Activated naive CD8-positive, alpha-beta T cell treated with anti-CD3 and anti-CD28 coated beads for 36 hours (primary cell): ENCODE data around the gene PACSIN1. TPM values are rescaled to one million over a fixed set of nuclear protein-coding genes. Genes with fewer than 3 reads are reported as not detected.

Source experiments
- DNase-seq: peaks from one replicate; pipeline ENCODE4 v3.0.0; 2021
- H3K27ac Mint-ChIP-seq: one replicate; pipeline ENCODE4 v1.8.0; 2022; ENCODE audit warnings: mild to moderate bottlenecking, moderate library complexity, mixed read lengths
- H3K27me3 Mint-ChIP-seq: one replicate; pipeline ENCODE4 v1.8.0; 2022; ENCODE audit warnings: mild to moderate bottlenecking, mixed read lengths
- H3K36me3 Mint-ChIP-seq: one replicate; pipeline ENCODE4 v1.8.0; 2021; ENCODE audit warnings: mild to moderate bottlenecking, mixed read lengths
- H3K4me1 Mint-ChIP-seq: one replicate; pipeline ENCODE4 v1.8.0; 2021; ENCODE audit warnings: mixed read lengths
- H3K4me3 Mint-ChIP-seq: one replicate; pipeline ENCODE4 v1.8.0; 2022; ENCODE audit warnings: mild to moderate bottlenecking, moderate library complexity, mixed read lengths
- H3K9me3 Mint-ChIP-seq: one replicate; pipeline ENCODE4 v1.8.0; 2022; ENCODE audit warnings: mixed read lengths
- total RNA-seq, 2 experiments: library from RNA; stranded (reverse); gene quantifications; one replicate each; pipeline ENCODE4 v1.2.3, GENCODE V29; 2021

Gene PACSIN1
- total RNA-seq, 2 experiments from 2014 or later = 0.19 to 0.28 TPM

- peaks cover 3% of the 10 kb centered on the region for H3K9me3 Mint-ChIP-seq
- no peak overlapping the region for H3K4me3 Mint-ChIP-seq
- no peak for DNase-seq
- no peaks in the 10 kb centered on the region for H3K27me3 Mint-ChIP-seq
- H3K4me1 Mint-ChIP-seq = peaks cover 9% of the 10 kb centered on the region
- no peak overlapping the region for H3K27ac Mint-ChIP-seq
- no peaks in the 10 kb centered on the region for H3K36me3 Mint-ChIP-seq
These were observed 92.4 kb downstream of the PACSIN1 start for GRCh38 chr6:34558172-34558714.

GRCh38 chr6:34559651-34560365 lies 93.9 kb downstream of the PACSIN1 start:
- no peaks in the 10 kb centered on the region for H3K27me3 Mint-ChIP-seq
- peaks cover 3% of the 10 kb centered on the region for H3K9me3 Mint-ChIP-seq
- H3K4me3 Mint-ChIP-seq = no peak overlapping the region
- no peak for DNase-seq
- no peak overlapping the region for H3K27ac Mint-ChIP-seq
- H3K4me1 Mint-ChIP-seq = peaks cover 4% of the 10 kb centered on the region
- no peaks in the 10 kb centered on the region for H3K36me3 Mint-ChIP-seq

GRCh38 chr6:34560366-34561226 lies 94.7 kb downstream of the PACSIN1 start:
- no peak overlapping the region for H3K4me3 Mint-ChIP-seq
- no peak for DNase-seq
- no peaks in the 10 kb centered on the region for H3K4me1 Mint-ChIP-seq
- peaks cover 3% of the 10 kb centered on the region for H3K9me3 Mint-ChIP-seq
- no peaks in the 10 kb centered on the region for H3K27me3 Mint-ChIP-seq
- no peak overlapping the region for H3K27ac Mint-ChIP-seq
- no peaks in the 10 kb centered on the region for H3K36me3 Mint-ChIP-seq

- peaks cover 3% of the 10 kb centered on the region for H3K9me3 Mint-ChIP-seq
- no peaks in the 10 kb centered on the region for H3K36me3 Mint-ChIP-seq
- H3K27ac Mint-ChIP-seq = no peak overlapping the region
- H3K4me1 Mint-ChIP-seq = no peaks in the 10 kb centered on the region
- no peak for DNase-seq
- no peak overlapping the region for H3K4me3 Mint-ChIP-seq
- no peaks in the 10 kb centered on the region for H3K27me3 Mint-ChIP-seq
These were observed 95.3 kb downstream of the PACSIN1 start for GRCh38 chr6:34561227-34561530.

- no peak overlapping the region for H3K27ac Mint-ChIP-seq
These were observed 96.5 kb downstream of the PACSIN1 start for GRCh38 chr6:34562350-34562749.

GRCh38 chr6:34562861-34563512 lies 97.1 kb downstream of the PACSIN1 start:
- H3K36me3 Mint-ChIP-seq = no peaks in the 10 kb centered on the region
- DNase-seq = no peak
- H3K27ac Mint-ChIP-seq = no peak overlapping the region
- H3K4me1 Mint-ChIP-seq = no peaks in the 10 kb centered on the region
- H3K9me3 Mint-ChIP-seq = peaks cover 3% of the 10 kb centered on the region
- H3K27me3 Mint-ChIP-seq = peaks cover 3% of the 10 kb centered on the region
- no peak overlapping the region for H3K4me3 Mint-ChIP-seq

More at GRCh38 chr6:34562350-34562749, 96.5 kb downstream of the PACSIN1 start:
- Mint-ChIP-seq H3K4me1 (no peaks in the 10 kb centered on the region), H3K27me3 (peaks cover 3% of the 10 kb centered on the region), H3K9me3 (peaks cover 3% of the 10 kb centered on the region), H3K36me3 (no peaks in the 10 kb centered on the region), H3K4me3 (no peak overlapping the region)
- no peak for DNase-seq

GRCh38 chr6:34563513-34563870 lies 97.6 kb downstream of the PACSIN1 start:
- Mint-ChIP-seq H3K36me3 (no peaks in the 10 kb centered on the region), H3K4me3 (no peak overlapping the region), H3K27me3 (peaks cover 3% of the 10 kb centered on the region), H3K4me1 (no peaks in the 10 kb centered on the region), H3K9me3 (no peaks in the 10 kb centered on the region), H3K27ac (no peak overlapping the region)
- no peak for DNase-seq

GRCh38 chr6:34564181-34564580 lies 98.3 kb downstream of the PACSIN1 start:
- H3K27me3 Mint-ChIP-seq = peaks cover 3% of the 10 kb centered on the region
- no peak overlapping the region for H3K27ac Mint-ChIP-seq
- no peaks in the 10 kb centered on the region for H3K4me1 Mint-ChIP-seq
- H3K9me3 Mint-ChIP-seq = no peaks in the 10 kb centered on the region
- H3K4me3 Mint-ChIP-seq = no peak overlapping the region
- no peaks in the 10 kb centered on the region for H3K36me3 Mint-ChIP-seq
- DNase-seq = no peak

GRCh38 chr6:34565722-34566137 lies 99.9 kb downstream of the PACSIN1 start:
- Mint-ChIP-seq H3K36me3 (no peaks in the 10 kb centered on the region), H3K27me3 (peaks cover 3% of the 10 kb centered on the region), H3K4me3 (no peak overlapping the region), H3K4me1 (no peaks in the 10 kb centered on the region), H3K27ac (no peak overlapping the region), H3K9me3 (no peaks in the 10 kb centered on the region)
- DNase-seq = no peak

- Mint-ChIP-seq H3K36me3 (no peaks in the 10 kb centered on the region), H3K4me3 (no peak overlapping the region), H3K9me3 (no peaks in the 10 kb centered on the region), H3K27ac (no peak overlapping the region), H3K27me3 (peaks cover 3% of the 10 kb centered on the region), H3K4me1 (no peaks in the 10 kb centered on the region)
- DNase-seq = no peak
These were observed 101.1 kb downstream of the PACSIN1 start for GRCh38 chr6:34566830-34567546.

- Mint-ChIP-seq H3K36me3 (no peaks in the 10 kb centered on the region), H3K4me1 (no peaks in the 10 kb centered on the region)
These were observed 102.7 kb downstream of the PACSIN1 start for GRCh38 chr6:34568341-34569201.

GRCh38 chr6:34569361-34569973 lies 103.6 kb downstream of the PACSIN1 start:
- H3K27me3 Mint-ChIP-seq = peaks cover 3% of the 10 kb centered on the region
- no peaks in the 10 kb centered on the region for H3K36me3 Mint-ChIP-seq
- no peaks in the 10 kb centered on the region for H3K4me1 Mint-ChIP-seq
- no peak overlapping the region for H3K4me3 Mint-ChIP-seq
- H3K9me3 Mint-ChIP-seq = no peaks in the 10 kb centered on the region
- DNase-seq = no peak
- H3K27ac Mint-ChIP-seq = no peak overlapping the region

More at GRCh38 chr6:34568341-34569201, 102.7 kb downstream of the PACSIN1 start:
- peaks cover 3% of the 10 kb centered on the region for H3K27me3 Mint-ChIP-seq
- H3K9me3 Mint-ChIP-seq = no peaks in the 10 kb centered on the region
- no peak for DNase-seq
- no peak overlapping the region for H3K4me3 Mint-ChIP-seq
- no peak overlapping the region for H3K27ac Mint-ChIP-seq

- Mint-ChIP-seq H3K4me3 (no peak overlapping the region), H3K27ac (no peak overlapping the region), H3K9me3 (no peaks in the 10 kb centered on the region), H3K27me3 (peaks cover 3% of the 10 kb centered on the region), H3K36me3 (no peaks in the 10 kb centered on the region), H3K4me1 (no peaks in the 10 kb centered on the region)
- no peak for DNase-seq
These were observed 104.4 kb downstream of the PACSIN1 start for GRCh38 chr6:34570066-34570833.
